Measurements from ENCODE around the gene USH2A. TPM values are rescaled to one million over a fixed set of nuclear protein-coding genes. Genes with fewer than 3 reads are reported as not detected.

Gene USH2A
- polyA plus RNA-seq, 2 of the 4 experiments (the other 2 are of a cell fraction) = not detected

DNA sequence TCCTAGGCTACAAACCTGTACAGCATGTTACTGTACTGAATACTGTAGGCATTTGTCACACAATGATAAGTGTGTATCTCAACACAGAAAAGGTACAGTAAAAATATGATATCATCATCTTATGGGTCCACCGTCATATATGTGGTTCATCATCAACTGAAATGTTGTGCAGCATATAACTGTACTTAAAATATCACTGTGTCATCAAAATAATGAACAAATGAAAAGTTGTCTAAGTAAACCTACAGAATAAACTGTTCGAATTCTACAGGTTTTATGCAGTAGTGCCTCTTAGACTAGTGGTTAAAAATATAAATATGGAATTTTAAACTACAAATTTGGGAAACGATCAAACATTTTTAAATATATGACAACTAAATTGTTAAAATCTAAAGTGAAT lies 527.4 kb downstream of the USH2A start:
- no peaks in the 10 kb centered on the region for H3K9me3 ChIP-seq
- DNase-seq (ENCODE audit: low read depth in 1 of 2, low spot score in 1 of 2) (no peak), ATAC-seq (no peak), FAIRE-seq (no peak)
- no peak overlapping the region for H3K4me3 ChIP-seq
- H3K4me2 ChIP-seq = no peak overlapping the region
- WGBS (ENCODE audit: missing lambda C conversion rate) = 5% methylated on average over 3 of the region's 3 CpGs
- TF ChIP-seq MAFK (IDR thresholded peaks at IDR 0.05; ENCODE audit: partially characterized antibody) = peak; percentile 65
- TF ChIP-seq EHF (CRISPR knock-in tag; IDR thresholded peaks at IDR 0.05) = no peak
- CTCF ChIA-PET = no interaction called here
- POLR2A ChIA-PET = no interaction called here
- H3K4me1 ChIP-seq = no peaks in the 10 kb centered on the region
- no peak overlapping the region for H3K27ac ChIP-seq

DNA sequence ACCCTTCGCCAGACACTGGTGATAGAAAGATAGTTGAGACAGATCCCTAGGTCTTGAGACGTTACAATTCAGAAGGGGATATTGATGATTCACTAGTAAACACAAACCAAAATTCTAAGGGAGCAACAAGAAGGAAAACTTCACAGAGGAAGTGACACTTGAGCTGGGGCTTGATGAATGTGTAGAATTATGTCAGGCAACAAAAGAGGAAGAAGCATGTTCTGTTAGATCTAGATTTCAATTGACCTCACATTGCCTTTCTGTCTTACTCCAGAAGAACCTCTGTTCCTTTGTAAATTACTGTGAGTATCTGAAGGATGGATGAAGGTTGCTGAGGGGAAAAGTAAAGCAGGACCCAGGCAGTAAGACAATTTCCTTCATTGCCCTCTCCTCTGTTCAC lies 528.0 kb downstream of the USH2A start:
- DNase-seq (ENCODE audit: low read depth in 1 of 2, low spot score in 1 of 2) = no peak
- no peak for ATAC-seq
- ChIA-PET CTCF (no interaction called here), POLR2A (no interaction called here)
- no peak overlapping the region for H3K4me3 ChIP-seq
- H3K9me3 ChIP-seq = no peaks in the 10 kb centered on the region
- no peaks in the 10 kb centered on the region for H3K4me1 ChIP-seq
- WGBS (ENCODE audit: missing lambda C conversion rate) = 8% methylated on average over 2 of the region's 2 CpGs
- no peak overlapping the region for H3K27ac ChIP-seq
- no peak overlapping the region for H3K4me2 ChIP-seq
- TF ChIP-seq HEYL (CRISPR knock-in tag; IDR thresholded peaks at IDR 0.05) = no peak
- TF ChIP-seq, protein P1, sequence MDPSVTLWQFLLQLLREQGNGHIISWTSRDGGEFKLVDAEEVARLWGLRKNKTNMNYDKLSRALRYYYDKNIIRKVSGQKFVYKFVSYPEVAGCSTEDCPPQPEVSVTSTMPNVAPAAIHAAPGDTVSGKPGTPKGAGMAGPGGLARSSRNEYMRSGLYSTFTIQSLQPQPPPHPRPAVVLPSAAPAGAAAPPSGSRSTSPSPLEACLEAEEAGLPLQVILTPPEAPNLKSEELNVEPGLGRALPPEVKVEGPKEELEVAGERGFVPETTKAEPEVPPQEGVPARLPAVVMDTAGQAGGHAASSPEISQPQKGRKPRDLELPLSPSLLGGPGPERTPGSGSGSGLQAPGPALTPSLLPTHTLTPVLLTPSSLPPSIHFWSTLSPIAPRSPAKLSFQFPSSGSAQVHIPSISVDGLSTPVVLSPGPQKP (IDR thresholded peaks at IDR 0.05; ENCODE audit: low read depth, low read length) = no peak
- no peak for TF ChIP-seq FOSB (CRISPR knock-in tag; IDR thresholded peaks at IDR 0.05)
- TF ChIP-seq SREBF2 (IDR thresholded peaks at IDR 0.05) = no peak
- no peak for FAIRE-seq

DNA sequence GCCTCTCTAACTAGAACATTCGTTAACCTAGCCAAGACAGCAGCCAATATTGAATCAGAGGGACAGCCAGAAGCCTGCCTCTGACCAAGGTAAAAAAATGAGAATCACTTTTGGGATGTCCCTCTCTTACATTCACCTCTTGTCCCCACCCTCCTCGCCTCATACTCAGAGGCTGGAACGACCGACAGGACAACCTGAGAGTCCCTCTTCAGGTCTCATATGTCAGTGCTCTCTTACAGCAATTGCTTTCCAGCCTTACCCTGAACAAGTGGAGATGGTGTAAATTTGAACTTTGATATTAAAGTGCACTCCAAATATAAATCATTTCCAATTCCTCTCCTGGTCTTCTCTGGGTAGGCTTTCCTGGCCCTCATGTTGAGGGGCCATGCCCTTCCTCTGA lies 528.6 kb downstream of the USH2A start:
- TF ChIP-seq KDM1A (IDR thresholded peaks at IDR 0.05; ENCODE audit: low read depth) (no peak), ZC3H11A (IDR thresholded peaks at IDR 0.05) (no peak), MYC (IDR thresholded peaks at IDR 0.05; ENCODE audit: borderline replicate concordance, low read length) (no peak), JUNB (IDR thresholded peaks at IDR 0.05) (no peak), ZSCAN20 (CRISPR knock-in tag; IDR thresholded peaks at IDR 0.05) (no peak), RARB (CRISPR knock-in tag; IDR thresholded peaks at IDR 0.05) (no peak), SMC3 (IDR thresholded peaks at IDR 0.05) (no peak), PHF8 (IDR thresholded peaks at IDR 0.05; ENCODE audit: borderline replicate concordance, low read depth) (no peak), CEBPB (IDR thresholded peaks at IDR 0.05) (no peak), TP53 (CRISPR knock-in tag; IDR thresholded peaks at IDR 0.05) (no peak), SREBF2 (IDR thresholded peaks at IDR 0.05) (no peak), HOXB5 (CRISPR knock-in tag; IDR thresholded peaks at IDR 0.05) (no peak), NFE2L2 (conservative IDR thresholded peaks at IDR 0.05; ENCODE audit: low read length) (no peak), RCOR1 (IDR thresholded peaks at IDR 0.05; ENCODE audit: low read depth, low read length) (no peak)
- TF ChIP-seq, protein P2, sequence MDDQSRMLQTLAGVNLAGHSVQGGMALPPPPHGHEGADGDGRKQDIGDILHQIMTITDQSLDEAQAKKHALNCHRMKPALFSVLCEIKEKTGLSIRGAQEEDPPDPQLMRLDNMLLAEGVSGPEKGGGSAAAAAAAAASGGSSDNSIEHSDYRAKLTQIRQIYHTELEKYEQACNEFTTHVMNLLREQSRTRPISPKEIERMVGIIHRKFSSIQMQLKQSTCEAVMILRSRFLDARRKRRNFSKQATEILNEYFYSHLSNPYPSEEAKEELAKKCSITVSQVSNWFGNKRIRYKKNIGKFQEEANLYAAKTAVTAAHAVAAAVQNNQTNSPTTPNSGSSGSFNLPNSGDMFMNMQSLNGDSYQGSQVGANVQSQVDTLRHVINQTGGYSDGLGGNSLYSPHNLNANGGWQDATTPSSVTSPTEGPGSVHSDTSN (IDR thresholded peaks at IDR 0.05) = no peak
- TF ChIP-seq, protein P3, sequence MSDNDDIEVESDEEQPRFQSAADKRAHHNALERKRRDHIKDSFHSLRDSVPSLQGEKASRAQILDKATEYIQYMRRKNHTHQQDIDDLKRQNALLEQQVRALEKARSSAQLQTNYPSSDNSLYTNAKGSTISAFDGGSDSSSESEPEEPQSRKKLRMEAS (IDR thresholded peaks at IDR 0.05) = no peak
- TF ChIP-seq, protein P4, sequence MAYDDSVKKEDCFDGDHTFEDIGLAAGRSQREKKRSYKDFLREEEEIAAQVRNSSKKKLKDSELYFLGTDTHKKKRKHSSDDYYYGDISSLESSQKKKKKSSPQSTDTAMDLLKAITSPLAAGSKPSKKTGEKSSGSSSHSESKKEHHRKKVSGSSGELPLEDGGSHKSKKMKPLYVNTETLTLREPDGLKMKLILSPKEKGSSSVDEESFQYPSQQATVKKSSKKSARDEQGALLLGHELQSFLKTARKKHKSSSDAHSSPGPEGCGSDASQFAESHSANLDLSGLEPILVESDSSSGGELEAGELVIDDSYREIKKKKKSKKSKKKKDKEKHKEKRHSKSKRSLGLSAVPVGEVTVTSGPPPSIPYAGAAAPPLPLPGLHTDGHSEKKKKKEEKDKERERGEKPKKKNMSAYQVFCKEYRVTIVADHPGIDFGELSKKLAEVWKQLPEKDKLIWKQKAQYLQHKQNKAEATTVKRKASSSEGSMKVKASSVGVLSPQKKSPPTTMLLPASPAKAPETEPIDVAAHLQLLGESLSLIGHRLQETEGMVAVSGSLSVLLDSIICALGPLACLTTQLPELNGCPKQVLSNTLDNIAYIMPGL (CRISPR knock-in tag; IDR thresholded peaks at IDR 0.05; ENCODE audit: borderline replicate concordance) = no peak
- TF ChIP-seq, protein P5, sequence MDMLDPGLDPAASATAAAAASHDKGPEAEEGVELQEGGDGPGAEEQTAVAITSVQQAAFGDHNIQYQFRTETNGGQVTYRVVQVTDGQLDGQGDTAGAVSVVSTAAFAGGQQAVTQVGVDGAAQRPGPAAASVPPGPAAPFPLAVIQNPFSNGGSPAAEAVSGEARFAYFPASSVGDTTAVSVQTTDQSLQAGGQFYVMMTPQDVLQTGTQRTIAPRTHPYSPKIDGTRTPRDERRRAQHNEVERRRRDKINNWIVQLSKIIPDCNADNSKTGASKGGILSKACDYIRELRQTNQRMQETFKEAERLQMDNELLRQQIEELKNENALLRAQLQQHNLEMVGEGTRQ (IDR thresholded peaks at IDR 0.05) = no peak
- TF ChIP-seq, protein P6, sequence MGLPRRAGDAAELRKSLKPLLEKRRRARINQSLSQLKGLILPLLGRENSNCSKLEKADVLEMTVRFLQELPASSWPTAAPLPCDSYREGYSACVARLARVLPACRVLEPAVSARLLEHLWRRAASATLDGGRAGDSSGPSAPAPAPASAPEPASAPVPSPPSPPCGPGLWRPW (IDR thresholded peaks at IDR 0.05) = no peak
- Histone ChIP-seq H3K4me1 (no peaks in the 10 kb centered on the region), H3K4me2 (no peak overlapping the region), H3K9me3 (no peaks in the 10 kb centered on the region), H3K4me3 (no peak overlapping the region), H3K27ac (no peak overlapping the region)
- CTCF ChIA-PET = no interaction called here
- WGBS (ENCODE audit: missing lambda C conversion rate) = 0% methylated on average over 4 of the region's 4 CpGs
- FAIRE-seq (no peak), DNase-seq (ENCODE audit: low read depth in 1 of 2, low spot score in 1 of 2) (no peak), ATAC-seq (no peak)
- POLR2A ChIA-PET = no interaction called here
